GM21423 (cell line): ENCODE measurements around the gene RAPGEF4.
"Not testable (repeated sequence)": the region's sequence is repeated elsewhere in the genome, so short reads cannot be mapped to it uniquely, and the experiment has no call there.

Source experiments
- ATAC-seq: cut with Tn5 transposase; IDR thresholded peaks from one replicate; pipeline ENCODE4 v1.9.1; 2021; ENCODE audit warnings: mild to moderate bottlenecking, moderate library complexity; ENCODE audit not compliant: unreplicated experiment

The RAPGEF4 gene

DNA sequence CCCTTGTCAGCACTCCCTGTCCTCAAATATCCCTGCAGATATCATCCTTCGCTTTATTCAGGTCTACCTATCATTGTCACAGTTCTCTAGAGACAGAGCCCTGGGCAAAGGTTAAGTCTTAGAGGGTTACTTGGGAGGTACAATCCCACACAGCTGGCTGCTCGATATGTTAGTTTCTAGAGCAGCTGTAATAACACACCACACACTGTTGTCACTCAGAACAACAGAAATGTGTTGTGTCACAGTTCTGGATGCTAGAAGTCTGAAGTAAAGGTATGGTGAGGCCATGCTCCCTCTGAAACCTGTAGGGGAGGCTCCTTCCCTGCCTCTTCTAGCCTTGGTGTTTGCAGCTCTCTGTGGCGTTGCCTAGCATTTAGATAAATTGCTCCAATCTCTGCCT lies 9.9 kb upstream of the RAPGEF4 start:
- no peak for ATAC-seq

DNA sequence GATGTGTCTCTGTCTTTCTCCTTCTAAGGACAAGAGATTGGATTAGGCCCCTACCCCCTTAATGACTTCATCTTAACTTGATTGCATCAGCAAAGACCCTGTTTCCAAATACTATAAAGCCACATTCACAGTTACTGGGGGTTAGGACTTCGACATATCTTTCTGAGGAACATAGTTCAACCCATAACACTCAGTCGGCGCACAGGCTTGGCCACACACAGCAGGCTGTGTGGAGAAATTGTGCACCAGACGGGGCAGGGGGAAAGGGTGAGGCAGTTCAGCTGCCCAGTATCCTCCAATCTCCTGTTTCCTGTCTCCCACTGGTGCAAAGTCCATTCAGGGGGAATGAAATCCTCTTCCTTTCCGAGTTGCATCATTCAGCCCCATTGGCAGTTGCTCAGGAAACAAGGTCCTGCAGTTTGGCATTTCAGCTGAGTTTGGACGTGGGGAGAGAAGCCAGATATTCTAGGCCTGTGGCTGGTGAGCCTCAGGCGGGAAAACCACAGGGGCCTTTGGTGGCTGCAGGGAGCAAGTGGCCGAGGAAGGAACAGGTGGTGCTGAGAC lies 9.4 kb upstream of the RAPGEF4 start:
- ATAC-seq, result no peak

GRCh38 chr2:172730411-172730810 lies 5.2 kb upstream of the RAPGEF4 start:
- ATAC-seq, result no peak

- ATAC-seq, result no peak
These were observed 699 bp upstream of the RAPGEF4 start for GRCh38 chr2:172734711-172735581.

DNA sequence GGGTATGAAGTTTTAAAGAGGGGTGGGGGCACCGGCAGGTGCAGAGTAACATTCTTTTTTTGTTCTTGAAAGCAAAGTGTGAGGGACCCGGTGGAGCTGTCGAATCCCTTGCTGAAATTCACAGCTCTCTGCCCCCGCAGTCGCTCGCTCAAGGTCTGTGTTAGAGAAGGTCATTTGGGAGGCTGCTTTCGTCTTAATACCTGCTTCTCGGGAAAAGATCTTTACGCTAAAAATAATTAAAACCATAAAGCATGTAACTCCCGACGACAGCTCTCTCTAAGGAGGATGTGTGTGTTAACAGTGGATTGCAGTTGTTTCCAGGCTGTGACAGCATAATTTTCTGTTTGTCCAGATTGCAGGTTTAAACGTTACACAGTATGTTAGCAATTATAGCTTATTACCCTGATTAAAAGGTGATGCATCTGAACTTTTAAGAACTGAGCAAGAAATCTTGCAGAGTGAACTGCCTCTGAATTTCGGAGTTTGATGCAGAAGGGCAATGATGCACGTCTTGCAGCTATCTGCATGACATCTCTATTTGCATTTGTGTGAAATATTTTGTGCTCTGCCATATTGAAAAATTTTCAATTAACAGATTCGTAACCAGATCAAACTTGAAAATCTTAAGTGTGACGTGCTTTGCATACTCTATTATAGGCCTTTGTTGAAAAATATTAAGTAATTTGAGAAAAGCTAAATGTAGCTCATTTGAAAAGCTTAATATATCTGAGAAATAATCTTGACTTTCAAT lies 954 bp downstream of the RAPGEF4 start:
- no peak for ATAC-seq

DNA sequence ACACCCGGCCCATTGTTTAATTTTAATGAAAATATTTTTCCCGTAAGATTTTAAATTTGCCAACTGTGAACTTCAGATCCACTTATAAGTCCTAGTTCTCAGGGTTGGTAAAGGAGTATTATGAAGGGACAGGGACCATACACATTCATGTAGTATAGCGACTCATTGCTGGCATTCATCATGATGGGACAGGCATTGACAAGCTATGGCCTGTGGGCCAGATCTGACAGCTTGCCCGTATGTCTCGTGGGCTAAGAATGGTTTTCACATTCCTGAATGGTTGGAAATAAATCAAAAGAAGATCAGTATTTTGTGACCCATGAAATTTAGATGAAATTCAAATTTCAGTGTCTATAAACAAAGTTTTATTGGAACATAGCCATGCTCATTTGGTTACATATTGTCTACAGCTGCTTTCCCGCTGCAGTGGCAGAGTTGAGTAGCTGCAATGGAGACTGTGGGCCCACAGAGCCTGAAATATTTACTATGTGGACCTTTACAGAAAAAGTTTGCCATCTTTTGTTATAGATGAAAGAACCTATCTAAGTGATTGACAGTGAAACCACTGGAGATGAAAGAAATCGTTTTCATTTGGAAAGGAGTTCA lies 4.1 kb downstream of the RAPGEF4 start:
- no peak for ATAC-seq

- no peak for ATAC-seq
These were observed 5.2 kb downstream of the RAPGEF4 start for GRCh38 chr2:172740856-172741255.

DNA sequence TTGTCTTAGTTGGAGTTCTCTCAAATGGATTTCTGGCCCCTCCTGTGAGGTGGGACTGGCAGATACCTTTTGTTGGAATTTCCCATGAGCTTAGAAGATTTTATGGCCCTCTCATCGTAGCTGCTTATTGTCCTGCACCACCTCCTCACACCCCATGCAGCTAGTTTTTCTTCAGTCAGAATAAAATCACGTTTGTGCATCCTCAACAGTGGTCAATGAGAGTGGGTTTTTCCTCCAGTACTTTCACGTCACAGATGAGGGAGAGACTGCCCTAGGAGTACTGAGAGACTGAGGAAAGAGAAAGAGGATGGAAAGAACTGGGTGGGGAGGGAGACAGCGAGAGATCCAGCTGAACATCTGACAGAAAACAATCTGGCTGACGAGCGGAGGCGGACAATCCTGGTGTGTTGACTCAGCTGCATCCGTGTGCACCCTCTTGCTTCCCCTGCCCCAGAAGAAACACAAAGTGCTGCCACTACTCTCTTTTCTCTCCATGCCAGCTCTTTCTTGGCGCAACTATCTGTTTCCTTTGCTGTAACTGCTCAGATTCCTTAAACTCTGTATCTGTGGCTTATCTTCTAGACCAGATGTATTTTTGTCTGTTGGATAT lies 7.4 kb downstream of the RAPGEF4 start:
- no peak for ATAC-seq

DNA sequence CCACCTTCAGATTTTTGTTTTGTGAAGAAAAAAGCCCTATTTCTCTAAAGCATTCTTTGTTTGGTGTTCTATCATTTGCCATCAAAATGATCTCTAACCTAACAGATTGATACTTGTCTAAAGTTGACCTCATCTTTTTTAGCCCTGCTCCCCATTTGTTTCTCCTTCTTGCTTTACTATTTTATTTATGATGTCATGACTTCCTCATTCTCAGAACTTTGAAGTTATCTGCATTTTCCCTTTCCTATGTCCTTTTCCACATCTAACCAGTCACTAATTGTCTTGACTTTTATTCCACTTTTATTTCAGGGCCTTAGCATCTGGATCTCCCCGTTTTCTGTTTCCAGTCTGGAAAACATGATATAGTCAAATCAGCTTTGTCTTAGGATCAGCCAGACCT lies 8.3 kb downstream of the RAPGEF4 start:
- ATAC-seq, result no peak

- ATAC-seq, result no peak
These were observed 10.0 kb downstream of the RAPGEF4 start for GRCh38 chr2:172745636-172746035.

GRCh38 chr2:172748543-172748942 lies 12.9 kb downstream of the RAPGEF4 start:
- not testable (repeated sequence) for ATAC-seq

GRCh38 chr2:172749388-172749787 lies 13.7 kb downstream of the RAPGEF4 start:
- ATAC-seq, result no peak

DNA sequence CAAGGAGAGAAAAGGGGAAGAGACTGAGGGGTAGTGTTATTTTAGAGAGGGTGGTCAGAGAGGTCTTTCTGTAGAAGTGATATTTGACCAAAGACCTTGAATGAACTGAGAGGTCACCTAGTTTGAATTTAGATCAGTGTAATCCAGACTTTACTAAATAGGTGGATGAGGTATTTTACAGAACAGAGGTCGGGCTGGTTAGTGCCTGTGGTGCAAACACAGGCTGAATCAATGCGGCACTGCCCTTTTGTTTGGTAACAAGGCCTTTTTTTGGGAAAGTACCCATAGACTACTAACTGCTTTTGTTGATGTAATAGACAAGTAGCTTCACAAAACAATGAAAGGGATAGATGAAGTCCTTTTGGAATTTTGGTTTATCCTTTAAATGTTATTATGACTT lies 15.9 kb downstream of the RAPGEF4 start:
- ATAC-seq, result no peak

GRCh38 chr2:172753610-172754009 lies 18.0 kb downstream of the RAPGEF4 start:
- ATAC-seq, result no peak

GRCh38 chr2:172759441-172759840 lies 23.8 kb downstream of the RAPGEF4 start:
- ATAC-seq, result no peak

DNA sequence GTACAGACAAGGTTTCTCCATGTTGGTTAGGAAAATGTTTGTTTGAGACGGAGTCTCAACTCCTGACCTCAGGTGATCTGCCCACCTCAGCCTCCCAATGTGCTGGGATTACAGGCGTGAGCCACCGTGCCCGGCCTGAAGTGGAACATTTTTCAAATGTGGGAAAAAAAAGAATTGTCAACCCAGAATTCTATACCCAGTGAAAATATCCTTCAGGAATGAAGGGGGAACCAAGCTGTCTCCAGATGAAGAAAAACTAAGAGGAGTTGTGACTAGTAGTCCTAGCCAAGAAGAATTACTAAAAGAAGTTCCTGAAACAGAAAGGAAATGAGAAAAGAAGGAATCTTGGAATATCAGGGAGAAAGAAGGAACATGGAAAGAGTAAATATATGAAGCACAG lies 25.7 kb downstream of the RAPGEF4 start:
- ATAC-seq, result no peak

- no peak for ATAC-seq
These were observed 26.9 kb downstream of the RAPGEF4 start for GRCh38 chr2:172762574-172762973.

GRCh38 chr2:172763079-172763478 lies 27.4 kb downstream of the RAPGEF4 start:
- ATAC-seq, result no peak

- ATAC-seq, result no peak
These were observed 30.0 kb downstream of the RAPGEF4 start for GRCh38 chr2:172765662-172766061.

DNA sequence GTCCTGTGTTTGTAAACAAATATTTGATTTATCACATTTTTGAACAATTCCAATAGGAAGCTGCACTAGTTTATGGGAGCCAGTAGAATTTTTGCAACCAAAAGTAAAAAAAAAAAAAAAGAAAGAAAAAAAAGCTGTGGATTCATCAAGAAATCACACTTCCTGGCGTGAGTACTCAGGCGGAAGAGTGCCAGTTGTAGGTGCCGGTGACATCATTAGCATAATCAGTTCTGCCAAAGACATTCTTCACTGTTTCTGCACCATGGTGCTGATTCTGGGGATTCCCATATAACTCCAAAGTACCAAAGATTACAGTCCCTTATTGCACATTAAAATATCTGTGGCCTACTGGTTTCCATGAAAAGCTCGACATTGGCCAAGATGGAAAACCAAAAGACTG lies 32.8 kb downstream of the RAPGEF4 start:
- no peak for ATAC-seq

DNA sequence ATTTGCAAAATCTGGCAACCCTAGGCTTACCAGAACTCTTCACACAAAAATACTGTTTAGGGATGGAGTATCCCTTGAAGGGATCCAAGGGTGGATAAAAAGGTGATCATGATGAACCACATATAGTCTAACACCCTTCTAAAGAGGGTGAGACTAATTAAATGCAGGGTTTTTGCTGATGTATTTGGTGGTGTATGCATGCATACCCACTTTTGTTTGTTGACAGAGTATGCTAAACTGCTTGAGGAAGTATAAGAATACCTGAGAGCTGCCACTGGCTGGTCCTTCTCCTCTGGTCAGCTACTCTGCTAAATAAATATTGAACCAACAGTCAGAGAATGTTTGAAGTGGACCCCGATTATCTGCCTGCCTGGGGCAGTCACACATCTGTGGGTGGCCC lies 34.2 kb downstream of the RAPGEF4 start:
- ATAC-seq, result no peak
